HG02840 (cell line): Measurements from ENCODE around the gene CRTC1.

Experiments used
- ATAC-seq: cut with Tn5 transposase; IDR thresholded peaks from one replicate; pipeline ENCODE4 v1.9.1; 2021; ENCODE audit warnings: mild to moderate bottlenecking, moderate library complexity, moderate number of reproducible peaks; ENCODE audit not compliant: unreplicated experiment, low FRiP score

The CRTC1 gene

DNA sequence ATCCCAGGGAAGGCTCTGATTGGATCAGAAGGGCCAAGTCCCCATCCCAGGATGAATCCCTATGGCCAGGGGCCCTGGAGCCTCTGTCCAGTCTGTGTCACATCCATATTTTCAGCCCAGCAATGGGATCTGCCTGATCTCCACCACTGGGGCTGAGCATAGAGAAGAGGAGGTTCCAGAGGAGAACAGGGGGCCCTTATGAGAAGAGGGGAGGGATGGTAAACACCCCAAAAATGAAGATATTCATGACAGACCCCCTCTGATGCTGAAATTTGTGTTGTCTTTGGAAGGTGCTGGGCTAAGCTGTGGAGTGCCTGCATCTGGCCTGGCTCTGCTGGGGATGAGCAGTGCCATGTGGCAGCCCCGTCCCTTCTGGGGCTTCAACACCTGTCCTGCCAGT, 32.2 kb upstream of the CRTC1 start:
- no peak for ATAC-seq

DNA sequence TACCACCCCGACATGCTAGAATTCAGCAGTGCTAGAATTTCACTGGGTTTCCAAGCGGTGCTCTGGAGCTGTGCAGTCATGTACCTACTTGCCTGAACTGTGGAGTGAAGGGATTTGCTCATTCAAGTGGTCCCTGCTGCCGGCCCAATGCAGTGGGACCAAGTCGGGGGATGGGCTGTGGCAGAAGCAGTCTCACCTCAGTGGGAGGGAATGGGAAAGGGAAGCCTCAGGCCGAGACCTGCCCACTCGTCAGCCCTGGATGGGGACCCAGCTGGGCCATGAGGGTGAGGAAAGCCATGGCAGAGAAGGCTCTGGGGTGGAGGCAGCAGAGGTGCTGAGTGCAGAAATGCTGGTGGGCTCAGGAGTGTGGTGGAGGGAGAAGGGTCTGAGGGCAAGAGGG, 31.7 kb upstream of the CRTC1 start:
- ATAC-seq: no peak

DNA sequence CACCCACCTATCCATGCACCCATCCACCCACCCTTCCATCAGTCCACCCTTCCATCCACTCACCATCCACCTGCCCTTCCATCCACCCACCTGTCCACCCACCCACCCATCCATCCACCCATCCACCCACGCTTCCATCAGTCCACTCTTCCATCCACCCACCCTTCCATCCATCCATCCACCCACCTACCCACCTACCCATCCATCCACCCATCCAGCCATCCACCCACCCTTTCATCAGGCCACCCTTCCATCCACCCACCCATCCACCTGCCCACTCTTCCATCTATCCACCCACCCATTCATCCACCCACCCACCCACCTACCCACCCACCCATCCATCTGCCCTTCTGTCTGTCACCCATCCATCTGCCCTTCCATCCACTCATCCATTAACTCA, 29.6 kb upstream of the CRTC1 start:
- no peak for ATAC-seq

DNA sequence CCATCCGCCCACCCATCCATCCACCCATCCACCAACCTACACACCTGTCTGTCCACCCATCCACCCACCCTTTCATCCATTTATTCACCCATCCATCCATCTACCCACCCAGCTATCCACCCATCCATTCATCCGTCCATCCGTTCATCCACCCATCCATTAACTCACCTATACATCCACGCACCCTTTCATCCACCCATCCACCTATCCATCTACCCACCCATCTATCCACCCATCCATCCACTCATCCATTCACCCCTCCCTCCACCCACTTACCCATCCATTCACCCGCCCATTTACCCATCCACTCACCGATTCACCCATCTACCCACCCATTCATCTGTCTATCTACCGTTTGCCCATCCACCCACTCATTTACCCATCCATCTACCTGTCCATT, 29.0 kb upstream of the CRTC1 start:
- no peak for ATAC-seq

DNA sequence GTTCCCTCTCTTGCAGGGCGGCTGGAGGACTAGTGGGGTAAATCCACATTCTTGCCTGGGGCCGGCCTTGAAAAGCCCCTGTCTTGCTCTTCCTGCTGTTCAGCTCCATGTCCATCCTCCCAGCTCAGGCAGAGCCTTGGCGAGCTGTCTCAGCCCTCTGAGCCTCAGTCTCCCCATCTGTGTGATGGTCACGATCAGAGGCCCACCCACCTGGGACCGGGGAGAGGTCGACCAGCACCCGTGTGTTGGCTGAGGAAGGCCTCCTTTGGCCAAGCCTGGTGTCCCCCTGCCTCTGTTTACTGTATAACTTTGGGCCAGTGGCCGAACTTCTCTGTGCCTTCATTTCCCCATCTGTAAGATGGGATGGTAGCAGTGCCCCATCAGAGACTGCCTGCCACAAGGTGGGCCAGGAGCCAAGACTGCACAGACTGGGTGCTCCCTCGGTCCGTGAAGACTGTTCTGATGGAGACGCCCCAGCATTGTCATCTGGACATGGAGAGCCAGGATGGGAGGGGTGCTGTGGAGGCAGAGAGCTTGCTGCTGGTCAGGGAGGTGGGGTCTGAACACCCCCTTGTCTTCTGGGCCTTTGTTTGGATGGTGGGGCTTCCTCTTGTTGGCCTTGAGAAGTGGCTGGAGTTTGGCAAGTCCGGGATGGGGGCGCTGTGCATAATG, 28.2 kb upstream of the CRTC1 start:
- ATAC-seq: no peak

- ATAC-seq: no peak
These were observed 27.0 kb upstream of the CRTC1 start for GRCh38 chr19:18656337-18657086.

DNA sequence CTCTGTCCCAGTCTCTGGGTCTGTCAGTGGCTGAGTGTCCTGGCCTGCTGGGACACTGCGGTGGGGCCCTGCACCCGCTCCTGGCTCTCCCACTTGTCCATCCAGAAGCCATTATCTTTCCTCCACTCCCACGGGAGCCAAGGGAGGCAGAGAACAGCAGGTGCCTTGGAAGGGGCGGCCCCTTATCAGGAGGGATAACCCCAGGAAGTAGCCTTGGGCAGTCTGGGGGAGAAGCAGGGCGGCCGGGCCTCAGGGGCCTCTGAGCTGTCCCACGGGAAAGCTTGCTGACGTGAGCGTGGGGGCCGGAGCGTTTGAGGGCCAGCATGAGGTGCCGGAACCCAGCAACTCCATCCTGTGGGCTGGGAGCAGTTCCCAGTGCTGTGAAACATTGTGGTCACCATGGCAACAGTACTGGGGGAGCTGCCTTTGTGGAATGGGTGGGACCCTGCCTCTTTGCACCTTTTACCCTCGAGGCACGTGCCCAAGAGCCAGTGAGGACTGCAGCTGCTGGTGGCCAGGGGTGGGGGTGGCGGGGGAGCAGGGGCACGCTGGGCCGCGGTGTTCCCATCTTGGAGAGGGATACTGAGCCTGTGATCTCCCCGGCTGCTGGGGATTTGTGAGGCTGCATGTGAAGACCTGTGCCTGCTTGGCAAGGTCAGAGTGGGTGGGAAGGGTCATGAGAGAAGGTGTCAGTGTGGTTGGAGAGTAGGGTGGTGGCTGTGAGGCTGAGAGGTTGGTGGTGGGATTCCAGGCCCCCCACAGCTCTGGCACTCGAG, 25.7 kb upstream of the CRTC1 start:
- ATAC-seq: no peak

- no peak for ATAC-seq
These were observed 25.1 kb upstream of the CRTC1 start for GRCh38 chr19:18658366-18658855.

GRCh38 chr19:18659281-18660050, 24.0 kb upstream of the CRTC1 start:
- ATAC-seq: no peak

- ATAC-seq: no peak
These were observed 23.2 kb upstream of the CRTC1 start for GRCh38 chr19:18660051-18660910.

DNA sequence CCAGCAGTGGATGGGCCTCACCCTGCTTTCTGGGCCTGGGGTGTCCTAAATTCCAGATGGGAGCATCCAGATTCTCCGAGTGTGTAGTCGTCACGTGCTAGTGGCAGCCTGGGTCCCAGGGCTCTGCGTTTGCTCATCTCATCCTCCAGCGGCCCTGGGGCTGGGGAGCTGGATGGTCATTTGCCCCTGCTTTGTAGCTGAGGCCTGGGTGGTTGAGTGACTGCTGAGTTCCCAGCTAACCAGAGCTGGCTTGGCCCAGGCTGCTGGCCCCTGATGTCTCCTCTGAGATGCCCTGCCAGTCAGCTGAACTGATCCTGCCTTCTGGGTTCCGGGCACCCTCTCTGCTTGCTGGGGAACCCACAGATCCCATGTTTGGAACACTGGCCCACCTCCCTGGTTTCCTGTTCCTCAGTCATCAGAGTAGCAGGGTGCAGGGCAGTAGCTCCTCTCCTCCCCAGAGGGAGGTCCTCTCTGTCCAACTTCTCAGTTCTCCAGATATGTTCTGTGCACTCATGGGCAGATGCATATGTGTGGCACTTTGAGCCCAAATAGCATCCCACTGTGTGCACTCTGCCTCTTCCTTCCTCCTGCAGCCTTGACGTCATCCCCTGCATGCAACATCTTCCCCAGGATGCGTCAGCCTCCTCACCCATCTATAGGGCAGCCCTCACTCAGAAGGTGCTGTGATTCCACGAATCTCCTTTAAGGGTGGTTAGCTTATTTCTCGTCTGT, 22.4 kb upstream of the CRTC1 start:
- ATAC-seq: no peak

- ATAC-seq: no peak
These were observed 20.3 kb upstream of the CRTC1 start for GRCh38 chr19:18662972-18663732.

- ATAC-seq: no peak
These were observed 19.4 kb upstream of the CRTC1 start for GRCh38 chr19:18663940-18664530.

GRCh38 chr19:18665771-18666202, 17.7 kb upstream of the CRTC1 start:
- ATAC-seq: no peak

- ATAC-seq: no peak
These were observed 17.2 kb upstream of the CRTC1 start for GRCh38 chr19:18666317-18666716.

DNA sequence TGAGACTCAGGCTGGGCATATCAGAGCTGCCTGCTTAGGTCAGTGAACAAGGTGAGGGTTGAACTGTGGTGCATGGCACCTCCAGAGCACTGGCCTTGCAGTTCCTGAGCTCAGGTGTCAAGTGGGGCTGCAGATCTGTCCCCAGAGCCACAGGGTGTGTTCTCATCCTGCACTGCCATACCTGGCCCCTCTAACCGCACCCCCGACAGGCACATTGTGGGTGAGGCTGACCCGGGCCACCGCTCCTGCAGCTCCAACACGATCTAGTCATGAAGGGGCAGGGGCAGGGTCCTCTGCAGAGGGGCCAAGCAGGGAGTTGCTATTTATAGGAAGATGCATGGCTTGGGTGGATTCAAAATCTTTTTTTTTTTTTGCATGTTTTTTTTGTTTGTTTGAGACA, 16.7 kb upstream of the CRTC1 start:
- ATAC-seq: no peak

DNA sequence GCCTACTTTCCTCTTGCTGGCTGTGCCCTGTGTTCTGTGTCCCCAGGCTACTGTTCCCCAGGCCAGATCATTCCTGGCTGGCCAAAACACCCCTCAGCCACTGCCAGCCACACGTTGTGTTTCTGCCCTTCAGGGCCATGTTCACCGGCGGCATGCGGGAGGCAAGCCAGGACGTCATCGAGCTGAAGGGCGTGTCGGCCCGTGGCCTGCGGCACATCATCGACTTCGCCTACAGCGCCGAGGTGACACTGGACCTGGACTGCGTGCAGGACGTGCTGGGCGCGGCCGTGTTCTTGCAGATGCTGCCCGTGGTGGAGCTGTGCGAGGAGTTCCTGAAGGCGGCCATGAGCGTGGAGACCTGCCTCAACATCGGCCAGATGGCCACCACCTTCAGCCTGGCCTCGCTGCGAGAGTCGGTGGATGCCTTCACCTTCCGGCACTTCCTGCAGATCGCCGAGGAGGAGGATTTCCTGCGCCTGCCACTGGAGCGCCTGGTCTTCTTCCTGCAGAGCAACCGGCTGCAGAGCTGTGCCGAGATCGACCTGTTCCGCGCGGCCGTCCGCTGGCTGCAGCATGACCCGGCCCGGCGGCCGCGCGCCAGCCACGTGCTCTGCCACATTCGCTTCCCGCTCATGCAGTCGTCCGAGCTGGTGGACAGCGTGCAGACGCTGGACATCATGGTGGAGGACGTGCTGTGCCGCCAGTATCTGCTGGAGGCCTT, 15.8 kb upstream of the CRTC1 start:
- ATAC-seq: no peak
